GM19395 (cell line): ENCODE data around the gene MRPL52.
"Not testable (repeated sequence)": the region's sequence is repeated elsewhere in the genome, so short reads cannot be mapped to it uniquely, and the experiment has no call there.

Source experiments
- ATAC-seq: cut with Tn5 transposase; IDR thresholded peaks from one replicate; pipeline ENCODE4 v1.9.1; 2021; ENCODE audit warnings: mild to moderate bottlenecking, moderate library complexity; ENCODE audit not compliant: unreplicated experiment

The MRPL52 gene

GRCh38 chr14:22808388-22809209 lies 21.1 kb upstream of the MRPL52 start:
- ATAC-seq, result no peak

GRCh38 chr14:22811722-22812121 lies 18.0 kb upstream of the MRPL52 start:
- ATAC-seq, result no peak

- no peak for ATAC-seq
These were observed 16.9 kb upstream of the MRPL52 start for GRCh38 chr14:22812744-22813143.

- no peak for ATAC-seq
These were observed 16.5 kb upstream of the MRPL52 start for GRCh38 chr14:22813145-22813544.

- no peak for ATAC-seq
These were observed 15.3 kb upstream of the MRPL52 start for GRCh38 chr14:22814373-22814772.

- ATAC-seq, result peak; percentile 9
These were observed 14.6 kb upstream of the MRPL52 start, which contains the start of gene SLC7A7 for GRCh38 chr14:22814941-22815713. Gene SLC7A7, minus strand, starts transcription at chr14:22815435. Its CDS starts 2,037 bp downstream, at chr14:22813398.

- ATAC-seq, result no peak
These were observed 10.3 kb upstream of the MRPL52 start for GRCh38 chr14:22819151-22819988.

- ATAC-seq, result no peak
These were observed 9.0 kb upstream of the MRPL52 start for GRCh38 chr14:22820731-22821130.

- ATAC-seq, result no peak
These were observed 8.3 kb upstream of the MRPL52 start for GRCh38 chr14:22821193-22822015.

GRCh38 chr14:22822016-22822570 lies 7.6 kb upstream of the MRPL52 start:
- no peak for ATAC-seq

GRCh38 chr14:22822571-22823098 lies 7.1 kb upstream of the MRPL52 start:
- ATAC-seq, result peak; percentile 62

GRCh38 chr14:22824711-22825359 lies 4.9 kb upstream of the MRPL52 start:
- no peak for ATAC-seq

GRCh38 chr14:22829076-22829660 lies 519 bp upstream of the MRPL52 start:
- not testable (repeated sequence) for ATAC-seq

- no peak for ATAC-seq
These were observed 840 bp downstream of the MRPL52 start for GRCh38 chr14:22830443-22831010.

GRCh38 chr14:22835505-22835904 lies 5.8 kb downstream of the MRPL52 start:
- ATAC-seq, result no peak

GRCh38 chr14:22836301-22837113 lies 6.8 kb downstream of the MRPL52 start, which contains the start of gene MMP14:
Gene MMP14, plus strand, starts transcription at chr14:22836585. Its CDS starts 233 bp downstream, at chr14:22836818.
- ATAC-seq, result no peak

GRCh38 chr14:22837114-22837749 lies 7.5 kb downstream of the MRPL52 start:
- no peak for ATAC-seq
